SK-N-SH treated with all-trans-retinoic acid at 6 μM for 48 hours (cell line): ENCODE results near the gene RPL18.

Source experiments
- ARNTL ChIP-seq: fragments of 450-650 bp; formaldehyde crosslinking; IDR thresholded peaks from 2 replicates; pipeline ENCODE4 v1.5.0; 2020; ENCODE audit warnings: low read depth, mild to moderate bottlenecking, moderate library complexity, borderline replicate concordance
- CSDC2 ChIP-seq: fragments of 250-450 bp; sonication (Bioruptor Pico); IDR thresholded peaks from 2 replicates; pipeline ENCODE4 v1.5.0; 2020; ENCODE audit warnings: mild to moderate bottlenecking, moderate library complexity
- ESRRG ChIP-seq: fragments of 250-450 bp; sonication (Bioruptor Pico); IDR thresholded peaks from 2 replicates; pipeline ENCODE4 v1.6.1; 2021; ENCODE audit warnings: mild to moderate bottlenecking
- GLIS3 ChIP-seq: fragments of 250-450 bp; sonication (Bioruptor Pico); IDR thresholded peaks from 2 replicates; pipeline ENCODE4 v1.5.0; 2020; ENCODE audit warnings: mild to moderate bottlenecking, moderate library complexity
- ISL1 ChIP-seq: fragments of 250-450 bp; sonication (Bioruptor Pico); IDR thresholded peaks from 2 replicates; pipeline ENCODE4 v2.1.2; 2022; ENCODE audit warnings: mild to moderate bottlenecking, moderate library complexity
- OSR1 ChIP-seq: fragments of 250-450 bp; sonication (Bioruptor Pico); IDR thresholded peaks from 2 replicates; pipeline ENCODE4 v1.8.0; 2022; ENCODE audit warnings: moderate library complexity, mild to moderate bottlenecking, inconsistent platforms
- RARB ChIP-seq: fragments of 250-450 bp; sonication (Bioruptor Pico); IDR thresholded peaks from 2 replicates; pipeline ENCODE4 v1.8.0; 2021; ENCODE audit warnings: mild to moderate bottlenecking, moderate library complexity
- TCF4 ChIP-seq: fragments of 250-450 bp; sonication (Bioruptor Pico); IDR thresholded peaks from 2 replicates; pipeline ENCODE4 v1.8.0; 2021; ENCODE audit warnings: mild to moderate bottlenecking, moderate library complexity, borderline replicate concordance
- ZNF70 ChIP-seq: fragments of 450-650 bp; formaldehyde crosslinking; IDR thresholded peaks from 2 replicates; pipeline ENCODE4 v1.5.0; 2020; ENCODE audit warnings: mild to moderate bottlenecking, moderate library complexity
- TF ChIP-seq, protein P1 (sequence below): fragments of 250-450 bp; sonication (Bioruptor Pico); IDR thresholded peaks from 2 replicates; pipeline ENCODE4 v1.5.1; 2020; ENCODE audit warnings: low read depth, mild to moderate bottlenecking, moderate library complexity
- TF ChIP-seq, protein P2 (sequence below): fragments of 250-450 bp; sonication (Bioruptor Pico); IDR thresholded peaks from 2 replicates; pipeline ENCODE4 v1.5.1; 2021; ENCODE audit warnings: mild to moderate bottlenecking, moderate library complexity
- TF ChIP-seq, protein P3 (sequence below): fragments of 250-450 bp; sonication (Bioruptor Pico); IDR thresholded peaks from 2 replicates; pipeline ENCODE4 v1.8.0; 2020; ENCODE audit warnings: mild to moderate bottlenecking, moderate library complexity, borderline replicate concordance
- TF ChIP-seq, protein P4 (sequence below): fragments of 250-450 bp; sonication (Bioruptor Pico); IDR thresholded peaks from 2 replicates; pipeline ENCODE4 v1.5.0; 2020; ENCODE audit warnings: mild to moderate bottlenecking, moderate library complexity

DNA sequence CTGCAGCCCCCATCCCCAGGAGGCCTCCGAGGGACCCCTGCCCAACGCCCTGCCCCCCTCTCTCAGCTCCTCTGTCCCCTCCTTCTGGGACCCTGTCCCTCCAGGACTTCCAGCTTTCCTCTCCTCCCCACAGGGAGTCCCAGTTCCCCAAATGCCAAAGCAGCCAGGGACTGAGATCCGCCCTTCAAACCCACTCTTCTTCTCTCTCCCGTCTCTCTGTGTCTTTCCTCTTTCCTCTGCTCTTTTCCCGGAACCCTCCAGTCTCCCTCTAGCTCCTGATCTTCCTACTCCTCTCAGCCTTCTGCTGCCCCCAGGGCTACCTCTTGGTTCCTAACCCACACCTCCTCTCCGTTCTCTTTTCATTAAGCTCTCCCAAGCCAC, 26.6 kb upstream of the RPL18 start:
- TF ChIP-seq ZNF70 = no peak
- TF ChIP-seq RARB (CRISPR knock-in tag) = no peak
- TF ChIP-seq, protein P1, sequence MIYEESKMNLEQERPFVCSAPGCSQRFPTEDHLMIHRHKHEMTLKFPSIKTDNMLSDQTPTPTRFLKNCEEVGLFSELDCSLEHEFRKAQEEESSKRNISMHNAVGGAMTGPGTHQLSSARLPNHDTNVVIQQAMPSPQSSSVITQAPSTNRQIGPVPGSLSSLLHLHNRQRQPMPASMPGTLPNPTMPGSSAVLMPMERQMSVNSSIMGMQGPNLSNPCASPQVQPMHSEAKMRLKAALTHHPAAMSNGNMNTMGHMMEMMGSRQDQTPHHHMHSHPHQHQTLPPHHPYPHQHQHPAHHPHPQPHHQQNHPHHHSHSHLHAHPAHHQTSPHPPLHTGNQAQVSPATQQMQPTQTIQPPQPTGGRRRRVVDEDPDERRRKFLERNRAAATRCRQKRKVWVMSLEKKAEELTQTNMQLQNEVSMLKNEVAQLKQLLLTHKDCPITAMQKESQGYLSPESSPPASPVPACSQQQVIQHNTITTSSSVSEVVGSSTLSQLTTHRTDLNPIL (CRISPR knock-in tag) = no peak
- TF ChIP-seq, protein P2, sequence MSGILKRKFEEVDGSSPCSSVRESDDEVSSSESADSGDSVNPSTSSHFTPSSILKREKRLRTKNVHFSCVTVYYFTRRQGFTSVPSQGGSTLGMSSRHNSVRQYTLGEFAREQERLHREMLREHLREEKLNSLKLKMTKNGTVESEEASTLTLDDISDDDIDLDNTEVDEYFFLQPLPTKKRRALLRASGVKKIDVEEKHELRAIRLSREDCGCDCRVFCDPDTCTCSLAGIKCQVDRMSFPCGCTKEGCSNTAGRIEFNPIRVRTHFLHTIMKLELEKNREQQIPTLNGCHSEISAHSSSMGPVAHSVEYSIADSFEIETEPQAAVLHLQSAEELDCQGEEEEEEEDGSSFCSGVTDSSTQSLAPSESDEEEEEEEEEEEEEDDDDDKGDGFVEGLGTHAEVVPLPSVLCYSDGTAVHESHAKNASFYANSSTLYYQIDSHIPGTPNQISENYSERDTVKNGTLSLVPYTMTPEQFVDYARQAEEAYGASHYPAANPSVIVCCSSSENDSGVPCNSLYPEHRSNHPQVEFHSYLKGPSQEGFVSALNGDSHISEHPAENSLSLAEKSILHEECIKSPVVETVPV (CRISPR knock-in tag) = no peak
- TF ChIP-seq, protein P3, sequence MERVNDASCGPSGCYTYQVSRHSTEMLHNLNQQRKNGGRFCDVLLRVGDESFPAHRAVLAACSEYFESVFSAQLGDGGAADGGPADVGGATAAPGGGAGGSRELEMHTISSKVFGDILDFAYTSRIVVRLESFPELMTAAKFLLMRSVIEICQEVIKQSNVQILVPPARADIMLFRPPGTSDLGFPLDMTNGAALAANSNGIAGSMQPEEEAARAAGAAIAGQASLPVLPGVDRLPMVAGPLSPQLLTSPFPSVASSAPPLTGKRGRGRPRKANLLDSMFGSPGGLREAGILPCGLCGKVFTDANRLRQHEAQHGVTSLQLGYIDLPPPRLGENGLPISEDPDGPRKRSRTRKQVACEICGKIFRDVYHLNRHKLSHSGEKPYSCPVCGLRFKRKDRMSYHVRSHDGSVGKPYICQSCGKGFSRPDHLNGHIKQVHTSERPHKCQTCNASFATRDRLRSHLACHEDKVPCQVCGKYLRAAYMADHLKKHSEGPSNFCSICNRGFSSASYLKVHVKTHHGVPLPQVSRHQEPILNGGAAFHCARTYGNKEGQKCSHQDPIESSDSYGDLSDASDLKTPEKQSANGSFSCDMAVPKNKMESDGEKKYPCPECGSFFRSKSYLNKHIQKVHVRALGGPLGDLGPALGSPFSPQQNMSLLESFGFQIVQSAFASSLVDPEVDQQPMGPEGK = no peak
- no peak for TF ChIP-seq CSDC2
- TF ChIP-seq ESRRG (CRISPR knock-in tag) = no peak
- no peak for TF ChIP-seq GLIS3 (CRISPR knock-in tag)
- TF ChIP-seq ARNTL (CRISPR knock-in tag) = no peak
- TF ChIP-seq OSR1 (CRISPR knock-in tag) = no peak
- no peak for TF ChIP-seq ISL1 (CRISPR knock-in tag)
- no peak for TF ChIP-seq TCF4 (CRISPR knock-in tag)
- TF ChIP-seq, protein P4, sequence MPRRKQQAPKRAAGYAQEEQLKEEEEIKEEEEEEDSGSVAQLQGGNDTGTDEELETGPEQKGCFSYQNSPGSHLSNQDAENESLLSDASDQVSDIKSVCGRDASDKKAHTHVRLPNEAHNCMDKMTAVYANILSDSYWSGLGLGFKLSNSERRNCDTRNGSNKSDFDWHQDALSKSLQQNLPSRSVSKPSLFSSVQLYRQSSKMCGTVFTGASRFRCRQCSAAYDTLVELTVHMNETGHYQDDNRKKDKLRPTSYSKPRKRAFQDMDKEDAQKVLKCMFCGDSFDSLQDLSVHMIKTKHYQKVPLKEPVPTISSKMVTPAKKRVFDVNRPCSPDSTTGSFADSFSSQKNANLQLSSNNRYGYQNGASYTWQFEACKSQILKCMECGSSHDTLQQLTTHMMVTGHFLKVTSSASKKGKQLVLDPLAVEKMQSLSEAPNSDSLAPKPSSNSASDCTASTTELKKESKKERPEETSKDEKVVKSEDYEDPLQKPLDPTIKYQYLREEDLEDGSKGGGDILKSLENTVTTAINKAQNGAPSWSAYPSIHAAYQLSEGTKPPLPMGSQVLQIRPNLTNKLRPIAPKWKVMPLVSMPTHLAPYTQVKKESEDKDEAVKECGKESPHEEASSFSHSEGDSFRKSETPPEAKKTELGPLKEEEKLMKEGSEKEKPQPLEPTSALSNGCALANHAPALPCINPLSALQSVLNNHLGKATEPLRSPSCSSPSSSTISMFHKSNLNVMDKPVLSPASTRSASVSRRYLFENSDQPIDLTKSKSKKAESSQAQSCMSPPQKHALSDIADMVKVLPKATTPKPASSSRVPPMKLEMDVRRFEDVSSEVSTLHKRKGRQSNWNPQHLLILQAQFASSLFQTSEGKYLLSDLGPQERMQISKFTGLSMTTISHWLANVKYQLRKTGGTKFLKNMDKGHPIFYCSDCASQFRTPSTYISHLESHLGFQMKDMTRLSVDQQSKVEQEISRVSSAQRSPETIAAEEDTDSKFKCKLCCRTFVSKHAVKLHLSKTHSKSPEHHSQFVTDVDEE (CRISPR knock-in tag) = no peak
